ENCODE results near the gene UBE2U.
"Not testable (repeated sequence)": the region's sequence is repeated elsewhere in the genome, so short reads cannot be mapped to it uniquely, and the experiment has no call there.

Gene UBE2U

GRCh38 chr1:64194168-64195080 is 9.0 kb upstream of the UBE2U start:
- DNase-seq (no peak), ATAC-seq (no peak)

- DNase-seq (no peak), ATAC-seq (no peak)
Measured at GRCh38 chr1:64195081-64195395, 8.4 kb upstream of the UBE2U start.

- DNase-seq: no peak
- ATAC-seq: no peak
Measured at GRCh38 chr1:64196074-64196870, 7.2 kb upstream of the UBE2U start.

- no peak for ATAC-seq
Measured at GRCh38 chr1:64197076-64197475, 6.3 kb upstream of the UBE2U start.

GRCh38 chr1:64199154-64199553 is 4.3 kb upstream of the UBE2U start:
- no peak for DNase-seq
- peak; percentile 65 for ATAC-seq

More at GRCh38 chr1:64197076-64197475, 6.3 kb upstream of the UBE2U start:
- DNase-seq: no peak

- DNase-seq (no peak), ATAC-seq (no peak)
Measured at GRCh38 chr1:64200064-64200463, 3.4 kb upstream of the UBE2U start.

GRCh38 chr1:64209221-64209620 is 5.8 kb downstream of the UBE2U start:
- ATAC-seq (no peak), DNase-seq (no peak)

- ATAC-seq (no peak), DNase-seq (no peak)
Measured at GRCh38 chr1:64212031-64212430, 8.6 kb downstream of the UBE2U start.

GRCh38 chr1:64215576-64215975 is 12.2 kb downstream of the UBE2U start:
- no peak for ATAC-seq
- no peak for DNase-seq

GRCh38 chr1:64220241-64220640 is 16.8 kb downstream of the UBE2U start:
- DNase-seq: no peak
- ATAC-seq: no peak

GRCh38 chr1:64223329-64224151 is 20.1 kb downstream of the UBE2U start:
- no peak for DNase-seq

GRCh38 chr1:64224236-64224635 is 20.8 kb downstream of the UBE2U start:
- not testable (repeated sequence) for DNase-seq, ATAC-seq

More at GRCh38 chr1:64223329-64224151, 20.1 kb downstream of the UBE2U start:
- ATAC-seq: peak; percentile 94

GRCh38 chr1:64228167-64228957 is 24.9 kb downstream of the UBE2U start:
- DNase-seq: no peak
- ATAC-seq: no peak

- DNase-seq (no peak), ATAC-seq (no peak)
Measured at GRCh38 chr1:64229307-64229706, 25.9 kb downstream of the UBE2U start.

GRCh38 chr1:64231153-64231552 is 27.7 kb downstream of the UBE2U start:
- ATAC-seq: no peak
- no peak for DNase-seq

GRCh38 chr1:64231654-64232053 is 28.2 kb downstream of the UBE2U start:
- DNase-seq (no peak), ATAC-seq (no peak)

GRCh38 chr1:64234714-64235113 is 31.3 kb downstream of the UBE2U start:
- ATAC-seq: no peak
- no peak for DNase-seq

- DNase-seq (no peak), ATAC-seq (no peak)
Measured at GRCh38 chr1:64235181-64235580, 31.8 kb downstream of the UBE2U start.

GRCh38 chr1:64235910-64236309 is 32.5 kb downstream of the UBE2U start:
- DNase-seq (no peak), ATAC-seq (no peak)

- no peak for DNase-seq
- ATAC-seq: no peak
Measured at GRCh38 chr1:64236541-64236954, 33.1 kb downstream of the UBE2U start.

GRCh38 chr1:64239519-64239918 is 36.1 kb downstream of the UBE2U start:
- not testable (repeated sequence) for DNase-seq, ATAC-seq

- DNase-seq: no peak
- no peak for ATAC-seq
Measured at GRCh38 chr1:64240206-64240605, 36.8 kb downstream of the UBE2U start.

All from stimulated activated naive CD8-positive, alpha-beta T cell treated with anti-CD3 and anti-CD28 coated beads, Interleukin-15, Interleukin-2, amounts not matched to agents 100 U/mL and 50 U/mL, for 24 hours (primary cell).